Body of pancreas (tissue), 4 donors: ENCODE measurements around the gene AK2.
"Not testable (repeated sequence)": the region's sequence is repeated elsewhere in the genome, so short reads cannot be mapped to it uniquely, and the experiment has no call there.

ENCODE experiments used
- CTCF ChIP-seq, 7 experiments: fragments of 450-650 bp in 4 of 7; fragments of 200-600 bp in 3 of 7; sonication (generic) in 3 of 7; IDR thresholded peaks; one replicate each; pipeline ENCODE4 v1.5.1; 2016 to 2019; ENCODE audit warnings: antibody characterized with exemption in 7 of 7
- POLR2A ChIP-seq, 3 donors: fragments of 450-650 bp; IDR thresholded peaks; one replicate each; pipeline ENCODE4 v1.6.1; 2016; ENCODE audit warnings: antibody characterized with exemption in 3 of 3, mild to moderate bottlenecking in 2 of 3

DNA sequence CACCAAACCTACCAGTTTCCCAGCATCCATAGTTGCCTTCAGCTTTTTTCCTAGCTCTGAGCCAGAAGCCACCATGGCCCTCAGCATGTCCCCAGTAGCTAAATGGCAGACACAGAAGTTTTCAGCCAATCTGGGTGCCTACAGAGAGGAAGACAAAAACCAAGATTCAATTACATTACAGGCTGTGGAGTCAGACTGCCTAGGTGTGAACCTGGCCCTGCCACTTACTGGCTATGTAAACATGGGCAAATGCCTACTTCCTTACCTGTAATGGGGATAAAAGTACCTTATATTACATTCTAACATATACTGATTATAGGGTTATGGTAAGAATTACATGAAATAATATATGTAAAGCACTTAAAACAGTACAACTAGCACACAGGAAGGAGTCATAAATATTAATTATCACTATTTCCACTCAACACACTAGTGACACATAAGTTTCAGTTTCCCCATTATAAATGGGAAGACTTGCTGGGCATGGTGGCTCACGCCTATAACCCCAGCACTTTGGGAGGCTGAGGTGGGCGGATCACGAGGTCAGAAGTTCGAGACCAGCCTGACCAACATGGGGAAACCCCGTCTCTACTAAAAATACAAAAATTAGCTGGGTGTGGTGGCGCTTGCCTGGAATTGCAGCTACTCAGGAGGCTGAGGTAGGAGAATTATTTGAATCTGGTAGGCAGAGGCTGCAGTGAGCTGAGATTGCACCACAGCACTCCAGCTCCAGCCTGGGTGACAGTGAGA, 12.1 kb downstream of the AK2 start:
- TF ChIP-seq CTCF, POLR2A (IDR thresholded peaks at IDR 0.05): not testable (repeated sequence)
